ENCODE results near the gene PI16.

- TF ChIP-seq CTCF (IDR thresholded peaks at IDR 0.05) = no peak
- TF ChIP-seq POLR2AphosphoS5 (IDR thresholded peaks at IDR 0.05; ENCODE audit: low read depth, low read length) = no peak
- TF ChIP-seq, protein P1, sequence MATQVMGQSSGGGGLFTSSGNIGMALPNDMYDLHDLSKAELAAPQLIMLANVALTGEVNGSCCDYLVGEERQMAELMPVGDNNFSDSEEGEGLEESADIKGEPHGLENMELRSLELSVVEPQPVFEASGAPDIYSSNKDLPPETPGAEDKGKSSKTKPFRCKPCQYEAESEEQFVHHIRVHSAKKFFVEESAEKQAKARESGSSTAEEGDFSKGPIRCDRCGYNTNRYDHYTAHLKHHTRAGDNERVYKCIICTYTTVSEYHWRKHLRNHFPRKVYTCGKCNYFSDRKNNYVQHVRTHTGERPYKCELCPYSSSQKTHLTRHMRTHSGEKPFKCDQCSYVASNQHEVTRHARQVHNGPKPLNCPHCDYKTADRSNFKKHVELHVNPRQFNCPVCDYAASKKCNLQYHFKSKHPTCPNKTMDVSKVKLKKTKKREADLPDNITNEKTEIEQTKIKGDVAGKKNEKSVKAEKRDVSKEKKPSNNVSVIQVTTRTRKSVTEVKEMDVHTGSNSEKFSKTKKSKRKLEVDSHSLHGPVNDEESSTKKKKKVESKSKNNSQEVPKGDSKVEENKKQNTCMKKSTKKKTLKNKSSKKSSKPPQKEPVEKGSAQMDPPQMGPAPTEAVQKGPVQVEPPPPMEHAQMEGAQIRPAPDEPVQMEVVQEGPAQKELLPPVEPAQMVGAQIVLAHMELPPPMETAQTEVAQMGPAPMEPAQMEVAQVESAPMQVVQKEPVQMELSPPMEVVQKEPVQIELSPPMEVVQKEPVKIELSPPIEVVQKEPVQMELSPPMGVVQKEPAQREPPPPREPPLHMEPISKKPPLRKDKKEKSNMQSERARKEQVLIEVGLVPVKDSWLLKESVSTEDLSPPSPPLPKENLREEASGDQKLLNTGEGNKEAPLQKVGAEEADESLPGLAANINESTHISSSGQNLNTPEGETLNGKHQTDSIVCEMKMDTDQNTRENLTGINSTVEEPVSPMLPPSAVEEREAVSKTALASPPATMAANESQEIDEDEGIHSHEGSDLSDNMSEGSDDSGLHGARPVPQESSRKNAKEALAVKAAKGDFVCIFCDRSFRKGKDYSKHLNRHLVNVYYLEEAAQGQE (IDR thresholded peaks at IDR 0.05; ENCODE audit: insufficient read depth in 1 of 2, low read depth in 2 of 2, low read length in 1 of 2) = no peak
- TF ChIP-seq SIN3A (IDR thresholded peaks at IDR 0.05; ENCODE audit: borderline replicate concordance, insufficient read depth, low read depth, low read length) = no peak
Measured at GRCh38 chr6:36929607-36930006, 24.9 kb upstream of the PI16 start.

All from Panc1 (cell line).